ENCODE measurements around the gene HTATIP2.

DNA sequence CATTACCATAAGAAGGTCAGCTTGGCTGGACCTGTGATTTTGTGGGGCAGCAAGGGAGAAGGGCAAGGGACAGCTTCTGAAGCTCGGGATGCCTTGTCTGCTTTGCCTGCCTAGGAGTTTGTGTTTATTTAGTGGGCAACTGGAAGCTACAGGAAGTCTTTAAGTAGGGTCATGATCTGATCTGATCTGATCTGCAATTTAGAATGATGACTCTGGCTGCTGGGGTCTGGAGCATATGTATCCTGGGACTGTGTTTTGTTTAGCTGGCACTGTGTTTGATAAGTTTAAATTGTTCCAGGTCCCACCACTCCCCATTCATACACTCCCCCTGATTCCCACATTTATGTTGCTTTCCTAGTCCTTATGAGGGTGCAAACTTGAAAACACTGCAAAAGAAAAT, 47.7 kb upstream of the HTATIP2 start:
- TF ChIP-seq POLR2A (IDR thresholded peaks at IDR 0.05; ENCODE audit: borderline replicate concordance, extremely low read depth, insufficient read depth, insufficient read length) (no peak), EZH2 (IDR thresholded peaks at IDR 0.05) (no peak), EZH2phosphoT487 (IDR thresholded peaks at IDR 0.05; ENCODE audit: borderline replicate concordance) (no peak), POLR2AphosphoS5 (IDR thresholded peaks at IDR 0.05; ENCODE audit: low read depth, low read length) (no peak)
- TF ChIP-seq, protein P1, sequence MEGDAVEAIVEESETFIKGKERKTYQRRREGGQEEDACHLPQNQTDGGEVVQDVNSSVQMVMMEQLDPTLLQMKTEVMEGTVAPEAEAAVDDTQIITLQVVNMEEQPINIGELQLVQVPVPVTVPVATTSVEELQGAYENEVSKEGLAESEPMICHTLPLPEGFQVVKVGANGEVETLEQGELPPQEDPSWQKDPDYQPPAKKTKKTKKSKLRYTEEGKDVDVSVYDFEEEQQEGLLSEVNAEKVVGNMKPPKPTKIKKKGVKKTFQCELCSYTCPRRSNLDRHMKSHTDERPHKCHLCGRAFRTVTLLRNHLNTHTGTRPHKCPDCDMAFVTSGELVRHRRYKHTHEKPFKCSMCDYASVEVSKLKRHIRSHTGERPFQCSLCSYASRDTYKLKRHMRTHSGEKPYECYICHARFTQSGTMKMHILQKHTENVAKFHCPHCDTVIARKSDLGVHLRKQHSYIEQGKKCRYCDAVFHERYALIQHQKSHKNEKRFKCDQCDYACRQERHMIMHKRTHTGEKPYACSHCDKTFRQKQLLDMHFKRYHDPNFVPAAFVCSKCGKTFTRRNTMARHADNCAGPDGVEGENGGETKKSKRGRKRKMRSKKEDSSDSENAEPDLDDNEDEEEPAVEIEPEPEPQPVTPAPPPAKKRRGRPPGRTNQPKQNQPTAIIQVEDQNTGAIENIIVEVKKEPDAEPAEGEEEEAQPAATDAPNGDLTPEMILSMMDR (IDR thresholded peaks at IDR 0.05 in 2 of 3, conservative IDR thresholded peaks at IDR 0.05 in 1 of 3; ENCODE audit: borderline replicate concordance in 1 of 3, insufficient read depth in 1 of 3, low read depth in 2 of 3, low read length in 2 of 3) = no peak
- TF ChIP-seq, protein P2, sequence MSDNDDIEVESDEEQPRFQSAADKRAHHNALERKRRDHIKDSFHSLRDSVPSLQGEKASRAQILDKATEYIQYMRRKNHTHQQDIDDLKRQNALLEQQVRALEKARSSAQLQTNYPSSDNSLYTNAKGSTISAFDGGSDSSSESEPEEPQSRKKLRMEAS (IDR thresholded peaks at IDR 0.05) = no peak
- TF ChIP-seq, protein P3, sequence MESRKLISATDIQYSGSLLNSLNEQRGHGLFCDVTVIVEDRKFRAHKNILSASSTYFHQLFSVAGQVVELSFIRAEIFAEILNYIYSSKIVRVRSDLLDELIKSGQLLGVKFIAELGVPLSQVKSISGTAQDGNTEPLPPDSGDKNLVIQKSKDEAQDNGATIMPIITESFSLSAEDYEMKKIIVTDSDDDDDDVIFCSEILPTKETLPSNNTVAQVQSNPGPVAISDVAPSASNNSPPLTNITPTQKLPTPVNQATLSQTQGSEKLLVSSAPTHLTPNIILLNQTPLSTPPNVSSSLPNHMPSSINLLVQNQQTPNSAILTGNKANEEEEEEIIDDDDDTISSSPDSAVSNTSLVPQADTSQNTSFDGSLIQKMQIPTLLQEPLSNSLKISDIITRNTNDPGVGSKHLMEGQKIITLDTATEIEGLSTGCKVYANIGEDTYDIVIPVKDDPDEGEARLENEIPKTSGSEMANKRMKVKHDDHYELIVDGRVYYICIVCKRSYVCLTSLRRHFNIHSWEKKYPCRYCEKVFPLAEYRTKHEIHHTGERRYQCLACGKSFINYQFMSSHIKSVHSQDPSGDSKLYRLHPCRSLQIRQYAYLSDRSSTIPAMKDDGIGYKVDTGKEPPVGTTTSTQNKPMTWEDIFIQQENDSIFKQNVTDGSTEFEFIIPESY (IDR thresholded peaks at IDR 0.05; ENCODE audit: extremely low read depth, insufficient replicate concordance, low read length) = no peak
